H1 (cell line): ENCODE measurements around the gene SGK2. TPM values are rescaled to one million over a fixed set of nuclear protein-coding genes. Genes with fewer than 3 reads are reported as not detected.

Source experiments
- EGR1 ChIP-seq: IDR thresholded peaks from 2 replicates; pipeline ENCODE4 v1.6.1; 2011; ENCODE audit warnings: low read depth, low read length, borderline replicate concordance
- SAP30 ChIP-seq: fragments of 300-600 bp; sonication (generic); IDR thresholded peaks from 2 replicates; pipeline ENCODE4 v1.7.1; 2012; ENCODE audit warnings: low read length, moderate library complexity, mild to moderate bottlenecking, inconsistent platforms; ENCODE audit not compliant: insufficient read depth, insufficient replicate concordance
- polyA plus RNA-seq, 7 experiments: library from polyadenylated mRNA; depleted of rRNA in 3 of 7; stranded (reverse) in 5 of 7; unstranded in 2 of 7; fragments of >200 nt in 5 of 7; fragments of 200-250 nt in 2 of 7; gene quantifications; 1 replicate in 5 of 7; 2 replicates in 1 of 7; 4 replicates in 1 of 7; pipeline versions ENCODE4 v1.2.1 to v1.2.3, GENCODE V29; 2011 to 2013; ENCODE audit warnings: missing spikeins in 2 of 7, mixed read lengths in 2 of 7
- total RNA-seq: library from RNA; stranded (reverse); fragmentation: NEBNext Ultra II Directional; extraction: Animal tissue kit (Norgen Biotek cat#: 25700); gene quantifications from 2 replicates; pipeline ENCODE4 v1.2.1, GENCODE V29; 2021
- TF ChIP-seq, protein P1 (sequence below): IDR thresholded peaks from 2 replicates; pipeline ENCODE4 v1.6.1; 2012; ENCODE audit warnings: low read length, inconsistent platforms

SGK2 gene
- total and polyA plus RNA-seq, 2 of the 8 experiments (the other 6 are each of a cell fraction or from before 2014, with no cell fraction given): 0.21 TPM; not detected in 1

DNA sequence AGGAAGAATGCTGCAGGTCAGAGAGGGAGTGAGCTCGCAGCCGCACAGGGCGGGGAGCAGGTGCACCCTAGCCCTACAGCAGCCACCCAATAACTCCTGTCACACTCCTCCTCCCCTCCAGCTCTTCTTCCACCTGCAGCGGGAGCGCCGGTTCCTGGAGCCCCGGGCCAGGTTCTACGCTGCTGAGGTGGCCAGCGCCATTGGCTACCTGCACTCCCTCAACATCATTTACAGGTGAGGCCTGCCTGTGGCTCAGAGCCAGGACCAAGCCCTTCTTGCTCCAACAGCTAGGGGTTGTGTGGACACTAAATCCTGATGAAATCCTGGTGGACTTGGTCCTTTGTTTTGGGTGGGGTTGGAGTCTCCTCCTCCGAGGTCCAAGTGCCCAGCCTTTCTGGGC is 11.7 kb downstream of the SGK2 start (continued):
- no peak for TF ChIP-seq EGR1
- TF ChIP-seq SAP30: no peak
- TF ChIP-seq, protein P1, sequence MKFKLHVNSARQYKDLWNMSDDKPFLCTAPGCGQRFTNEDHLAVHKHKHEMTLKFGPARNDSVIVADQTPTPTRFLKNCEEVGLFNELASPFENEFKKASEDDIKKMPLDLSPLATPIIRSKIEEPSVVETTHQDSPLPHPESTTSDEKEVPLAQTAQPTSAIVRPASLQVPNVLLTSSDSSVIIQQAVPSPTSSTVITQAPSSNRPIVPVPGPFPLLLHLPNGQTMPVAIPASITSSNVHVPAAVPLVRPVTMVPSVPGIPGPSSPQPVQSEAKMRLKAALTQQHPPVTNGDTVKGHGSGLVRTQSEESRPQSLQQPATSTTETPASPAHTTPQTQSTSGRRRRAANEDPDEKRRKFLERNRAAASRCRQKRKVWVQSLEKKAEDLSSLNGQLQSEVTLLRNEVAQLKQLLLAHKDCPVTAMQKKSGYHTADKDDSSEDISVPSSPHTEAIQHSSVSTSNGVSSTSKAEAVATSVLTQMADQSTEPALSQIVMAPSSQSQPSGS: no peak
